Chondrocyte (in vitro differentiated cells): ENCODE data around the gene NEURL1B. TPM values are rescaled to one million over a fixed set of nuclear protein-coding genes. Genes with fewer than 3 reads are reported as not detected.

Source experiments
- DNase-seq: peaks from one replicate; pipeline ENCODE4 v3.0.0; 2021; ENCODE audit warnings: mixed read lengths, low spot score
- H3K27ac Mint-ChIP-seq: one replicate; pipeline ENCODE4 v1.8.0; 2021; ENCODE audit warnings: mild to moderate bottlenecking, moderate library complexity, mixed read lengths; ENCODE audit not compliant: unreplicated experiment
- H3K27me3 Mint-ChIP-seq: 2 replicates; pipeline ENCODE4 v1.8.0; 2021; ENCODE audit warnings: low read depth, mixed read lengths
- H3K36me3 Mint-ChIP-seq: 2 replicates; pipeline ENCODE4 v1.8.0; 2021; ENCODE audit warnings: low read depth, mixed read lengths
- H3K4me1 Mint-ChIP-seq: 2 replicates; pipeline ENCODE4 v1.8.0; 2021; ENCODE audit warnings: low read depth, mild to moderate bottlenecking, mixed read lengths
- H3K4me3 Mint-ChIP-seq: one replicate; pipeline ENCODE4 v1.8.0; 2021; ENCODE audit warnings: mild to moderate bottlenecking, moderate library complexity, mixed read lengths; ENCODE audit not compliant: unreplicated experiment
- H3K9me3 Mint-ChIP-seq: 2 replicates; pipeline ENCODE4 v1.8.0; 2021; ENCODE audit warnings: low read depth, mixed read lengths
- CTCF ChIP-seq: fragments of 200-600 bp; sonication (generic); IDR thresholded peaks from 2 replicates; pipeline ENCODE4 v1.5.0; 2021; ENCODE audit warnings: antibody characterized with exemption, mild to moderate bottlenecking, moderate library complexity
- total RNA-seq: library from RNA; stranded (reverse); gene quantifications from 3 replicates; pipeline ENCODE4 v1.2.1, GENCODE V29; 2021

NEURL1B gene
- total RNA-seq, 1 donor from 2014 or later = 5.4 TPM

- TF ChIP-seq CTCF = no peak
- H3K27me3 Mint-ChIP-seq = peaks cover 1% of the 10 kb centered on the region
- no peak overlapping the region for H3K4me3 Mint-ChIP-seq
- H3K36me3 Mint-ChIP-seq = peaks cover 2% of the 10 kb centered on the region
- peaks cover 3% of the 10 kb centered on the region for H3K4me1 Mint-ChIP-seq
- no peak for DNase-seq
- no peaks in the 10 kb centered on the region for H3K9me3 Mint-ChIP-seq
- H3K27ac Mint-ChIP-seq = no peak overlapping the region
Measured at GRCh38 chr5:172670005-172670402, 28.9 kb downstream of the NEURL1B start.

- Mint-ChIP-seq H3K4me1 (peaks cover 3% of the 10 kb centered on the region), H3K27me3 (peaks cover 1% of the 10 kb centered on the region), H3K27ac (no peak overlapping the region), H3K9me3 (no peaks in the 10 kb centered on the region), H3K4me3 (no peak overlapping the region), H3K36me3 (peaks cover 2% of the 10 kb centered on the region)
- TF ChIP-seq CTCF = no peak
- no peak for DNase-seq
Measured at GRCh38 chr5:172670444-172670843, 29.4 kb downstream of the NEURL1B start.

DNA sequence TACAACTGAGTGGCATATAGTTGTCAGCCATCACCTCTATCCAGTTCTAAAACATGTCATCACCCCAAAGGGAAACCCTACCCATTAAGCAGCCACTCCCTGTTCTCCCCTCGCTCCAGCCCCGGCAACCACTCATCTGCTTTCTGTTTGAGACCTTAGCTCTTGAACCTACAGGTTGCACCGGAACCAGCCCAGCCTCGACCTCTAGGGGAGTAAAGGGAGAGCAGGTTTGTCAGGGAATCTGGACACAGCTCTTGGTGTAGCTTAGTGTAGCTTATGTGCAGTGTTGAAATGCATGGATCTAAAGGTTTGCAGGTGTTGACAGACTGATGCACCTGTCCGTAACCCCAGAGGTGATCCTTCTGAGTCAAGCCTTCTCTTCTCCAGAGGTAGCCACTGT lies 30.0 kb downstream of the NEURL1B start:
- no peak for DNase-seq
- H3K4me1 Mint-ChIP-seq = peaks cover 3% of the 10 kb centered on the region
- no peak overlapping the region for H3K27ac Mint-ChIP-seq
- no peaks in the 10 kb centered on the region for H3K9me3 Mint-ChIP-seq
- H3K27me3 Mint-ChIP-seq = no peaks in the 10 kb centered on the region
- H3K4me3 Mint-ChIP-seq = no peak overlapping the region
- peaks cover 2% of the 10 kb centered on the region for H3K36me3 Mint-ChIP-seq
- no peak for TF ChIP-seq CTCF

- peaks cover 2% of the 10 kb centered on the region for H3K36me3 Mint-ChIP-seq
- H3K4me1 Mint-ChIP-seq = peaks cover 3% of the 10 kb centered on the region
- H3K27me3 Mint-ChIP-seq = no peaks in the 10 kb centered on the region
- H3K27ac Mint-ChIP-seq = no peak overlapping the region
- H3K4me3 Mint-ChIP-seq = no peak overlapping the region
- TF ChIP-seq CTCF = no peak
- no peak for DNase-seq
- H3K9me3 Mint-ChIP-seq = no peaks in the 10 kb centered on the region
Measured at GRCh38 chr5:172672681-172673080, 31.6 kb downstream of the NEURL1B start.

GRCh38 chr5:172674155-172674554 lies 33.1 kb downstream of the NEURL1B start:
- Mint-ChIP-seq H3K4me1 (peaks cover 4% of the 10 kb centered on the region), H3K36me3 (peaks cover 2% of the 10 kb centered on the region), H3K27ac (no peak overlapping the region), H3K9me3 (no peaks in the 10 kb centered on the region), H3K4me3 (no peak overlapping the region), H3K27me3 (no peaks in the 10 kb centered on the region)
- DNase-seq = no peak
- TF ChIP-seq CTCF = no peak
